NCI-H2196 treated with DMSO at 0.1 percent for 48 hours (cell line): ENCODE results near the gene LRCOL1.
A peak's percentile ranks its signal among the peaks of the same experiment; 100 is the strongest.

ENCODE experiments used
- DNase-seq: peaks from one replicate; lab custom pipeline; 2025; ENCODE audit not compliant: unreplicated experiment; lab: John Stamatoyannopoulos, UW

Gene LRCOL1

GRCh38 chr12:132610051-132610759 is at the start of gene LRCOL1:
LRCOL1 (minus strand) TSS chr12:132610582; CDS start chr12:132606251, 4,331 bp downstream.
- no peak for DNase-seq

GRCh38 chr12:132660052-132660451 is 49.7 kb upstream of the LRCOL1 start:
- no peak for DNase-seq

GRCh38 chr12:132659146-132659545 is 48.8 kb upstream of the LRCOL1 start:
- no peak for DNase-seq

GRCh38 chr12:132658149-132658894 is 47.9 kb upstream of the LRCOL1 start:
- DNase-seq, result no peak

- no peak for DNase-seq
These were observed 46.8 kb upstream of the LRCOL1 start for GRCh38 chr12:132657004-132657727.

GRCh38 chr12:132653567-132654290 is 43.3 kb upstream of the LRCOL1 start:
- no peak for DNase-seq

GRCh38 chr12:132651444-132652100 is 41.2 kb upstream of the LRCOL1 start:
- DNase-seq, result peak; percentile 100

GRCh38 chr12:132649226-132649945 is 39.0 kb upstream of the LRCOL1 start:
- no peak for DNase-seq

- no peak for DNase-seq
These were observed 38.3 kb upstream of the LRCOL1 start for GRCh38 chr12:132648616-132649225.

GRCh38 chr12:132647858-132648257 is 37.5 kb upstream of the LRCOL1 start:
- no peak for DNase-seq

- no peak for DNase-seq
These were observed 36.5 kb upstream of the LRCOL1 start for GRCh38 chr12:132646850-132647249.

- DNase-seq, result no peak
These were observed 32.8 kb upstream of the LRCOL1 start for GRCh38 chr12:132642846-132643835.

GRCh38 chr12:132641811-132642650 is 31.6 kb upstream of the LRCOL1 start:
- no peak for DNase-seq

GRCh38 chr12:132640936-132641335 is 30.6 kb upstream of the LRCOL1 start:
- DNase-seq, result no peak

GRCh38 chr12:132639956-132640520 is 29.7 kb upstream of the LRCOL1 start:
- DNase-seq, result no peak

- no peak for DNase-seq
These were observed 28.4 kb upstream of the LRCOL1 start for GRCh38 chr12:132638541-132639408.
